Activated T-helper 1 cell treated with anti-CD3 and anti-CD28 coated beads, Interleukin-12 subunit alpha, Interleukin-12 subunit beta, Interleukin-2, Interleukin-4 antibody, amounts not matched to agents 30 ng/mL and 10 ng/mL and 1 ng/mL, durations not matched to agents 14 hours and 24 hours and 36 hours (primary cell): ENCODE data around the gene RRP36. TPM values are rescaled to one million over a fixed set of nuclear protein-coding genes. Genes with fewer than 3 reads are reported as not detected.
A peak's percentile ranks its signal among the peaks of the same experiment; 100 is the strongest.

ENCODE experiments used
- DNase-seq: peaks from one replicate; pipeline ENCODE4 v3.0.0; 2021; ENCODE audit warnings: low spot score
- H3K27ac Mint-ChIP-seq: one replicate; pipeline ENCODE4 v1.8.0; 2021; ENCODE audit warnings: mild to moderate bottlenecking, mixed read lengths
- H3K27me3 Mint-ChIP-seq: one replicate; pipeline ENCODE4 v1.8.0; 2022; ENCODE audit warnings: mild to moderate bottlenecking, moderate library complexity, mixed read lengths; ENCODE audit not compliant: insufficient read depth
- H3K36me3 Mint-ChIP-seq: one replicate; pipeline ENCODE4 v1.8.0; 2021; ENCODE audit warnings: low read depth, mixed read lengths
- H3K4me1 Mint-ChIP-seq: one replicate; pipeline ENCODE4 v1.8.0; 2021; ENCODE audit warnings: low read depth, mixed read lengths
- H3K4me3 Mint-ChIP-seq: one replicate; pipeline ENCODE4 v1.8.0; 2021; ENCODE audit warnings: mild to moderate bottlenecking, moderate library complexity, mixed read lengths
- H3K9me3 Mint-ChIP-seq: one replicate; pipeline ENCODE4 v1.8.0; 2021; ENCODE audit warnings: mixed read lengths
- intact Hi-C: fragments of 100-400 bp; cut with micrococcal nuclease; formaldehyde crosslinking; loops from one replicate; pipeline ENCODE4 v1.15.1; 2024
- total RNA-seq: library from RNA; stranded (reverse); gene quantifications from 2 replicates; pipeline ENCODE4 v1.2.3, GENCODE V29; 2022

The RRP36 gene
- total RNA-seq = 86.1 and 89.9 TPM in 2 replicates

- Mint-ChIP-seq H3K36me3 (peaks cover 37% of the 10 kb centered on the region), H3K9me3 (no peaks in the 10 kb centered on the region), H3K4me3 (peak within 1 kb of the TSS; percentile 98), H3K4me1 (peaks cover 34% of the 10 kb centered on the region), H3K27ac (peak within 1 kb of the TSS; percentile 87), H3K27me3 (no peaks in the 10 kb centered on the region)
- DNase-seq = peak; percentile 64
- intact Hi-C loops = loop anchor here (1.0 to 2.0 kb wide), 2 partner anchors 8 to 121 kb away; partner anchors contain the start of gene MEA1
These were observed at the start of gene RRP36 for GRCh38 chr6:43021270-43022047. Gene RRP36, plus strand, starts transcription at chr6:43021623. Its CDS starts 32 bp downstream, at chr6:43021655.

GRCh38 chr6:42971746-42972327 is 49.6 kb upstream of the RRP36 start:
- Mint-ChIP-seq H3K27me3 (no peaks in the 10 kb centered on the region), H3K36me3 (peaks cover 28% of the 10 kb centered on the region), H3K4me3 (no peak overlapping the region), H3K9me3 (no peaks in the 10 kb centered on the region), H3K4me1 (peaks cover 13% of the 10 kb centered on the region), H3K27ac (no peak overlapping the region)
- intact Hi-C loops = no loop called here
- no peak for DNase-seq

GRCh38 chr6:42973926-42974325 is 47.5 kb upstream of the RRP36 start:
- no peak overlapping the region for H3K27ac Mint-ChIP-seq
- peaks cover 24% of the 10 kb centered on the region for H3K36me3 Mint-ChIP-seq
- DNase-seq = no peak
- intact Hi-C loops = no loop called here
- no peaks in the 10 kb centered on the region for H3K9me3 Mint-ChIP-seq
- peaks cover 22% of the 10 kb centered on the region for H3K4me1 Mint-ChIP-seq
- no peak overlapping the region for H3K4me3 Mint-ChIP-seq
- no peaks in the 10 kb centered on the region for H3K27me3 Mint-ChIP-seq

GRCh38 chr6:42974919-42975505 is 46.4 kb upstream of the RRP36 start:
- intact Hi-C loops = loop anchor here (5.0 kb wide), 1 partner anchor 452 kb away; the partner anchor contains the start of gene ABCC10
- H3K9me3 Mint-ChIP-seq = no peaks in the 10 kb centered on the region
- no peaks in the 10 kb centered on the region for H3K27me3 Mint-ChIP-seq
- H3K4me1 Mint-ChIP-seq = peaks cover 33% of the 10 kb centered on the region
- no peak overlapping the region for H3K4me3 Mint-ChIP-seq
- peaks cover 21% of the 10 kb centered on the region for H3K36me3 Mint-ChIP-seq
- peak overlapping the region; percentile 18 for H3K27ac Mint-ChIP-seq
- DNase-seq = no peak

GRCh38 chr6:42978487-42978838 is 43.0 kb upstream of the RRP36 start:
- no peaks in the 10 kb centered on the region for H3K9me3 Mint-ChIP-seq
- peaks cover 16% of the 10 kb centered on the region for H3K36me3 Mint-ChIP-seq
- peak; percentile 7 for DNase-seq
- H3K27me3 Mint-ChIP-seq = no peaks in the 10 kb centered on the region
- intact Hi-C loops = loop anchor here (5.0 kb wide), 1 partner anchor 449 kb away; the partner anchor contains the start of gene ABCC10
- peak overlapping the region; percentile 91 for H3K4me3 Mint-ChIP-seq
- H3K4me1 Mint-ChIP-seq = peaks cover 34% of the 10 kb centered on the region
- H3K27ac Mint-ChIP-seq = peak overlapping the region; percentile 76

- Mint-ChIP-seq H3K4me1 (peaks cover 38% of the 10 kb centered on the region), H3K4me3 (peak within 1 kb of the TSS; percentile 91), H3K9me3 (no peaks in the 10 kb centered on the region), H3K27me3 (no peaks in the 10 kb centered on the region), H3K27ac (peak within 1 kb of the TSS; percentile 96), H3K36me3 (peaks cover 11% of the 10 kb centered on the region)
- intact Hi-C loops = loop anchor here (1.0 to 5.0 kb wide), 8 partner anchors 19 to 448 kb away; partner anchors contain the start of genes ABCC10, CNPY3, GNMT and KLC4
- peak; percentile 94 for DNase-seq
These were observed 42.4 kb upstream of the RRP36 start, which contains the start of gene PEX6 for GRCh38 chr6:42978839-42979522. Gene PEX6, minus strand, starts transcription at chr6:42979181. Its CDS starts 31 bp downstream, at chr6:42979150.

GRCh38 chr6:42979523-42980177 is 41.8 kb upstream of the RRP36 start:
- H3K36me3 Mint-ChIP-seq = peaks cover 10% of the 10 kb centered on the region
- intact Hi-C loops = loop anchor here (1.0 to 10.0 kb wide), 9 partner anchors 19 to 448 kb away; partner anchors contain the start of genes ABCC10, CNPY3, GNMT and KLC4
- peaks cover 39% of the 10 kb centered on the region for H3K4me1 Mint-ChIP-seq
- DNase-seq = no peak
- no peaks in the 10 kb centered on the region for H3K27me3 Mint-ChIP-seq
- peak overlapping the region; percentile 96 for H3K27ac Mint-ChIP-seq
- H3K9me3 Mint-ChIP-seq = no peaks in the 10 kb centered on the region
- H3K4me3 Mint-ChIP-seq = peak overlapping the region; percentile 88

- no peaks in the 10 kb centered on the region for H3K9me3 Mint-ChIP-seq
- no peaks in the 10 kb centered on the region for H3K27me3 Mint-ChIP-seq
- peaks cover 2% of the 10 kb centered on the region for H3K36me3 Mint-ChIP-seq
- no peak for DNase-seq
- H3K27ac Mint-ChIP-seq = no peak overlapping the region
- no peak overlapping the region for H3K4me3 Mint-ChIP-seq
- H3K4me1 Mint-ChIP-seq = peaks cover 52% of the 10 kb centered on the region
- intact Hi-C loops = loop anchor here (10.0 kb wide), 1 partner anchor 237 kb away; the partner anchor contains the start of gene TBCC
These were observed 39.6 kb upstream of the RRP36 start for GRCh38 chr6:42981836-42982235.

- no peaks in the 10 kb centered on the region for H3K9me3 Mint-ChIP-seq
- intact Hi-C loops = loop anchor here (1.0 to 10.0 kb wide), 8 partner anchors 29 to 239 kb away; partner anchors contain the start of genes CNPY3, CUL7, KLC4 and MEA1
- no peaks in the 10 kb centered on the region for H3K27me3 Mint-ChIP-seq
- peaks cover 8% of the 10 kb centered on the region for H3K36me3 Mint-ChIP-seq
- H3K27ac Mint-ChIP-seq = peak within 1 kb of the TSS; percentile 94
- peak within 1 kb of the TSS; percentile 92 for H3K4me3 Mint-ChIP-seq
- DNase-seq = peak; percentile 97
- peaks cover 57% of the 10 kb centered on the region for H3K4me1 Mint-ChIP-seq
These were observed 37.2 kb upstream of the RRP36 start, which contains the start of gene PPP2R5D for GRCh38 chr6:42984001-42984923. Gene PPP2R5D, plus strand, starts transcription at chr6:42984570. Its CDS starts 108 bp downstream, at chr6:42984678.

- no peaks in the 10 kb centered on the region for H3K27me3 Mint-ChIP-seq
- H3K36me3 Mint-ChIP-seq = peaks cover 15% of the 10 kb centered on the region
- H3K4me3 Mint-ChIP-seq = peak overlapping the region; percentile 92
- peak overlapping the region; percentile 94 for H3K27ac Mint-ChIP-seq
- DNase-seq = no peak
- H3K9me3 Mint-ChIP-seq = no peaks in the 10 kb centered on the region
- intact Hi-C loops = loop anchor here (1.0 to 10.0 kb wide), 8 partner anchors 28 to 240 kb away; partner anchors contain the start of genes CNPY3, CUL7, KLC4 and MEA1
- H3K4me1 Mint-ChIP-seq = peaks cover 53% of the 10 kb centered on the region
These were observed 36.4 kb upstream of the RRP36 start for GRCh38 chr6:42984924-42985475.
